Trophoblast cell (in vitro differentiated cells and primary cell): ENCODE data around the gene MRPL24.

Source experiments
- DNase-seq, 2 donors: peaks; one replicate each; pipeline ENCODE4 v3.0.0-alpha.2; 2016
- H2AFZ ChIP-seq: 2 replicates; pipeline ENCODE4 v1.6.1; 2013; ENCODE audit warnings: low read length, moderate library complexity, mild to moderate bottlenecking; ENCODE audit not compliant: insufficient read depth, poor library complexity
- H2AK5ac ChIP-seq: 2 replicates; pipeline ENCODE4 v1.6.1; 2013; ENCODE audit warnings: mild to moderate bottlenecking, low read length
- H2BK120ac ChIP-seq: 2 replicates; pipeline ENCODE4 v1.6.1; 2013; ENCODE audit warnings: low read length, mild to moderate bottlenecking, moderate library complexity; ENCODE audit not compliant: insufficient read depth, poor library complexity
- H2BK12ac ChIP-seq: 2 replicates; pipeline ENCODE4 v1.6.1; 2013; ENCODE audit warnings: mild to moderate bottlenecking, low read length, moderate library complexity
- H2BK5ac ChIP-seq: 2 replicates; pipeline ENCODE4 v1.6.1; 2013; ENCODE audit warnings: low read length, low read depth, moderate library complexity, mild to moderate bottlenecking; ENCODE audit not compliant: poor library complexity
- H3K14ac ChIP-seq: 2 replicates; pipeline ENCODE4 v1.6.1; 2013; ENCODE audit warnings: mild to moderate bottlenecking, low read length
- H3K18ac ChIP-seq: 2 replicates; pipeline ENCODE4 v1.6.1; 2013; ENCODE audit warnings: mild to moderate bottlenecking, low read length
- H3K23ac ChIP-seq: 2 replicates; pipeline ENCODE4 v1.6.1; 2013; ENCODE audit warnings: low read length
- H3K27ac ChIP-seq: 2 replicates; pipeline ENCODE4 v1.5.1; 2013; ENCODE audit warnings: low read depth, mild to moderate bottlenecking, inconsistent platforms, low read length, moderate library complexity
- H3K27me3 ChIP-seq: 2 replicates; pipeline ENCODE4 v1.6.1; 2013; ENCODE audit warnings: inconsistent platforms, mild to moderate bottlenecking, low read length, moderate library complexity; ENCODE audit not compliant: insufficient read depth
- H3K36me3 ChIP-seq, 2 experiments: 1 replicate in 1 of 2; 2 replicates in 1 of 2; pipeline ENCODE4 v1.6.1; 2013; ENCODE audit warnings: low read length in 2 of 2, mild to moderate bottlenecking in 2 of 2, moderate library complexity in 1 of 2; ENCODE audit not compliant: insufficient read depth in 2 of 2, control insufficient read depth in 1 of 2
- H3K4ac ChIP-seq: 2 replicates; pipeline ENCODE4 v1.6.1; 2013; ENCODE audit warnings: low read depth, mild to moderate bottlenecking, low read length, moderate library complexity
- H3K4me1 ChIP-seq, 2 experiments: 1 replicate in 1 of 2; 2 replicates in 1 of 2; pipeline ENCODE4 v1.6.1; 2013; ENCODE audit warnings: low read length in 2 of 2, mild to moderate bottlenecking in 2 of 2, moderate library complexity in 1 of 2; ENCODE audit not compliant: insufficient read depth in 2 of 2, control insufficient read depth in 1 of 2
- H3K4me2 ChIP-seq: 2 replicates; pipeline ENCODE4 v1.6.1; 2013; ENCODE audit warnings: inconsistent platforms, mild to moderate bottlenecking, low read length, moderate library complexity
- H3K4me3 ChIP-seq: 2 replicates; pipeline ENCODE4 v1.5.1; 2013; ENCODE audit warnings: mild to moderate bottlenecking, low read depth, low read length, inconsistent platforms
- H3K79me1 ChIP-seq: one replicate; pipeline ENCODE4 v1.6.1; 2013; ENCODE audit warnings: low read length
- H3K79me2 ChIP-seq: 2 replicates; pipeline ENCODE4 v1.6.1; 2013; ENCODE audit warnings: low read length, mild to moderate bottlenecking; ENCODE audit not compliant: control insufficient read depth, insufficient read depth, poor library complexity
- H3K9ac ChIP-seq: 2 replicates; pipeline ENCODE4 v1.6.1; 2013; ENCODE audit warnings: mild to moderate bottlenecking, low read length
- H3K9me3 ChIP-seq: 2 replicates; pipeline ENCODE4 v1.6.1; 2013; ENCODE audit warnings: low read depth, mild to moderate bottlenecking, control low read depth, inconsistent platforms, low read length; ENCODE audit not compliant: insufficient read depth
- H4K12ac ChIP-seq: 2 replicates; pipeline ENCODE4 v1.6.1; 2013; ENCODE audit warnings: low read depth, mild to moderate bottlenecking, low read length, moderate library complexity
- H4K8ac ChIP-seq: 2 replicates; pipeline ENCODE4 v1.6.1; 2013; ENCODE audit warnings: low read depth, mild to moderate bottlenecking, low read length, moderate library complexity
- H4K91ac ChIP-seq: one replicate; pipeline ENCODE4 v1.6.1; 2013; ENCODE audit warnings: low read depth, mild to moderate bottlenecking, low read length, moderate library complexity
- WGBS: extraction: QIAGEN DNeasy Blood & Tissue Kit; methylation state at CpG from one replicate; pipeline ENCODE4 v1.1.7; 2013; ENCODE audit warnings: missing lambda C conversion rate; ENCODE audit not compliant: insufficient read length, insufficient coverage; ENCODE audit errors: extremely low coverage; 5-methylcytosine and 5-hydroxymethylcytosine counted together

Gene MRPL24

DNA sequence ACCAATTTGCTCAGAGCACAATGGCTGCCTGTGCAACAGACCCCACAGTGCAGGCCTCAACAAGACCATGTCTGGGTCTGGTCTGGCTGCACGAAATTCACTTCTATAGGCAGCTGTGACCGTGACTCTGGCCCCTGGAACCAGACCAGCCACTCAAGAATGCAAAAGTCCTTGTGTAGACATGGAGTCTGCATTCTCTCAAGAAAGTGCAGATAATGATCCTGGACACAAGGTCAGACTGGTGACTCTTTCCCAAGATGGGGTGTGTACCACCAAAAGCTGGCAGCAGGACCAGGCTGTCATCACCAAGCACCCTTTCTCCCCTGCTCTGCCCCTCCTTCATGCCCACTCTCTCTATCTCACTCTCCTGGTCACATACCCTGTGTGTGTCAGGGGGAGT is 19.8 kb downstream of the MRPL24 start:
- H3K14ac ChIP-seq = peak overlapping the region; percentile 62
- H4K8ac ChIP-seq = no peak overlapping the region
- H4K91ac ChIP-seq = peak overlapping the region; percentile 64
- H3K36me3 ChIP-seq = peaks cover 18 to 32% of the 10 kb centered on the region in 2 experiments
- peak overlapping the region; percentile 71 for H2BK120ac ChIP-seq
- peak overlapping the region; percentile 92 for H2BK12ac ChIP-seq
- H2AK5ac ChIP-seq = no peak overlapping the region
- H3K27ac ChIP-seq = peak overlapping the region; percentile 61
- H3K4me2 ChIP-seq = peak overlapping the region; percentile 26
- peaks cover 17 to 23% of the 10 kb centered on the region in 2 experiments for H3K4me1 ChIP-seq
- no peak overlapping the region for H3K18ac ChIP-seq
- peak overlapping the region; percentile 33 for H2BK5ac ChIP-seq
- H3K79me2 ChIP-seq = peaks cover 2% of the 10 kb centered on the region
- no peak overlapping the region for H3K9ac ChIP-seq
- no peak for DNase-seq
- no peak overlapping the region for H3K4ac ChIP-seq
- H3K4me3 ChIP-seq = no peak overlapping the region
- H3K9me3 ChIP-seq = no peaks in the 10 kb centered on the region
- WGBS = no CpG with 5 or more reads among the region's 2 CpGs
- peaks cover 2% of the 10 kb centered on the region for H3K79me1 ChIP-seq
- no peak overlapping the region for H4K12ac ChIP-seq
- no peak overlapping the region for H3K23ac ChIP-seq
- H3K27me3 ChIP-seq = no peaks in the 10 kb centered on the region
- H2AFZ ChIP-seq = no peak overlapping the region

- Histone ChIP-seq H2AFZ (no peak overlapping the region), H3K4me3 (no peak overlapping the region), H3K27ac (no peak overlapping the region), H4K12ac (no peak overlapping the region), H4K8ac (no peak overlapping the region), H3K14ac (no peak overlapping the region), H4K91ac (no peak overlapping the region), H3K79me1 (peaks cover 3% of the 10 kb centered on the region), H3K27me3 (no peaks in the 10 kb centered on the region), H3K4ac (no peak overlapping the region), H3K79me2 (no peaks in the 10 kb centered on the region), H2BK5ac (no peak overlapping the region), H3K36me3 (peaks cover 6 to 9% of the 10 kb centered on the region in 2 experiments), H3K4me1 (peaks cover 15 to 23% of the 10 kb centered on the region in 2 experiments), H3K18ac (no peak overlapping the region), H3K4me2 (no peak overlapping the region), H2AK5ac (no peak overlapping the region), H3K9ac (no peak overlapping the region), H2BK12ac (no peak overlapping the region), H3K9me3 (no peaks in the 10 kb centered on the region), H3K23ac (no peak overlapping the region), H2BK120ac (no peak overlapping the region)
- WGBS = no CpG with 5 or more reads among the region's 4 CpGs
- no peak for DNase-seq
Observed at GRCh38 chr1:156717351-156717750, 23.5 kb downstream of the MRPL24 start.

DNA sequence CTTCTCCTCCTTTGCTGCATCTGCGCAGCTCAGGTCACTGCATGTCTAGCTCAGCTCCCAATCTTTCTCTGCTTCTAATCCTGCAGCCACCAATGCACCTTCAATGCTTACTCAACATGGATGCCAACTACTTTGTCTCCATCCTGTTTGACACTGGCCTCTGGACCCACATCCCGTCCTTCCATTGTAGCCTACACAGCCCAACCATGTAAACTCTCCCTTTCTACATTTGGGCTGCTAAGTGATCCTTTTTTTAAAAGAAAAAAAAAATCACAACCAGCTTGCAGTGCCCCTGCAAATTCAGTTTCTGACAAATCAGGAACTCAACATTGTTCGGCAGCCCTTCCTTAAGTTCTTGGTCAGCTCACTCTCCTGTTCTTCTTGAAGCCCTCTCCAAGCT is 26.1 kb downstream of the MRPL24 start:
- peaks cover 8% of the 10 kb centered on the region for H3K79me1 ChIP-seq

DNA sequence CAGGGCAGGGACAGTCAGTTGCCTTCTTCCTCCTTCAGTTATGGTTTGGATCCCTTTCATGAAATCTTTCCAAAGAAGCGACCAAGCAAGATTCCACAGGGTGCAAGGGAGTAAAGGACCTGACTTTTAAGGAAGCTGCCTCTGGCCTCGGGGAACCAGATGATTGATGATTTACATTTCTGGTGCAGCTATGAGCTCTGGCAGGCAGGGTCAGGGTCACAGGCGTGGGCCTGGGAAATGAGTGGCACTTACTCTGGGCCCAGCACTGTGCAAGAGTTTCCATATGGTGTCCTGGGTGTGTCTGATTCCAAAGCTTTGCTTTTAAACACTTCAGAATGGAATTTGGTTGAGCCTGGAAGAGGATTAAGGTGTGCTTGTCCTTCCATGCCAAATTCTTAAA is 28.3 kb downstream of the MRPL24 start:
- peaks cover 8% of the 10 kb centered on the region for H3K79me1 ChIP-seq
- H3K18ac ChIP-seq = no peak overlapping the region
- no peak overlapping the region for H3K4me3 ChIP-seq
- no peak overlapping the region for H3K9ac ChIP-seq
- peak overlapping the region; percentile 49 for H4K91ac ChIP-seq
- H2BK5ac ChIP-seq = no peak overlapping the region
- no peak overlapping the region for H3K14ac ChIP-seq
- H4K12ac ChIP-seq = no peak overlapping the region
- no peaks in the 10 kb centered on the region for H3K27me3 ChIP-seq
- no peaks in the 10 kb centered on the region for H3K79me2 ChIP-seq
- peak overlapping the region; percentile 76 for H3K27ac ChIP-seq
- H3K4me1 ChIP-seq = peaks cover 44 to 50% of the 10 kb centered on the region in 2 experiments
- H3K36me3 ChIP-seq = no peaks in the 10 kb centered on the region
- no peak overlapping the region for H2BK12ac ChIP-seq
- H3K4me2 ChIP-seq = peak overlapping the region; percentile 39
- no peak overlapping the region for H2BK120ac ChIP-seq
- no peak overlapping the region for H4K8ac ChIP-seq
- H2AFZ ChIP-seq = no peak overlapping the region
- no peak overlapping the region for H2AK5ac ChIP-seq
- peak; percentile 68 to 75 for DNase-seq
- no peak overlapping the region for H3K4ac ChIP-seq
- H3K9me3 ChIP-seq = no peaks in the 10 kb centered on the region
- no CpG with 5 or more reads among the region's 3 CpGs for WGBS
- H3K23ac ChIP-seq = no peak overlapping the region

More for the DNA sequence above, 26.1 kb downstream of the MRPL24 start:
- Histone ChIP-seq H2BK5ac (no peak overlapping the region), H3K4me2 (no peak overlapping the region), H2BK120ac (no peak overlapping the region), H3K27ac (no peak overlapping the region), H3K79me2 (no peaks in the 10 kb centered on the region), H4K91ac (no peak overlapping the region), H3K4me1 (peaks cover 24 to 29% of the 10 kb centered on the region in 2 experiments), H4K8ac (no peak overlapping the region), H4K12ac (no peak overlapping the region), H3K4me3 (no peak overlapping the region), H3K9ac (no peak overlapping the region), H3K23ac (no peak overlapping the region), H3K9me3 (no peaks in the 10 kb centered on the region), H3K18ac (no peak overlapping the region), H2AK5ac (no peak overlapping the region), H3K4ac (no peak overlapping the region), H3K36me3 (no peaks in the 10 kb centered on the region), H3K27me3 (no peaks in the 10 kb centered on the region), H3K14ac (no peak overlapping the region), H2AFZ (no peak overlapping the region), H2BK12ac (no peak overlapping the region)
- WGBS = no CpG with 5 or more reads among the region's 3 CpGs
- no peak for DNase-seq
